Caco-2 (cell line): ENCODE results near the gene NUAK1. TPM values are rescaled to one million over a fixed set of nuclear protein-coding genes. Genes with fewer than 3 reads are reported as not detected.
A peak's percentile ranks its signal among the peaks of the same experiment; 100 is the strongest.

Source experiments
- BruUV-seq: library from RNA; stranded (reverse); fragments of 400-500 nt; replicated peaks from 2 replicates; lab custom pipeline; 2021; lab: Mats Ljungman, UMichigan
- CTCF ChIA-PET: fragments of 300-600 bp; sonication (Branson Sonifier 250); formaldehyde crosslinking; loops from one replicate; lab custom pipeline; 2022; ENCODE audit warnings: antibody characterized with exemption; lab: Charles Lee
- POLR2A ChIA-PET: fragments of 300-600 bp; sonication (Branson Sonifier 250); formaldehyde crosslinking; loops from one replicate; lab custom pipeline; 2022; ENCODE audit warnings: antibody characterized with exemption; lab: Charles Lee
- DNase-seq, 2 experiments: peaks; one replicate each; pipeline versions ENCODE4 v3.0.0 to v3.0.0-alpha.2; 2020 to 2022
- H3K27me3 ChIP-seq: replicated peaks from 2 replicates; pipeline ENCODE4 v1.6.0; 2011; ENCODE audit warnings: low read length; ENCODE audit not compliant: control insufficient read depth, insufficient read depth
- H3K36me3 ChIP-seq: 2 replicates; pipeline ENCODE4 v1.5.1; 2011; ENCODE audit warnings: low read length; ENCODE audit not compliant: control insufficient read depth, insufficient read depth
- H3K4me1 ChIP-seq: fragments of 250-450 bp; sonication (Bioruptor Pico); 2 replicates; pipeline ENCODE4 v1.5.1; 2020; ENCODE audit warnings: mild to moderate bottlenecking
- H3K4me3 ChIP-seq: 2 replicates; pipeline ENCODE4 v1.5.1; 2011; ENCODE audit warnings: low read depth, mild to moderate bottlenecking, control low read depth, low read length
- H3K9me3 ChIP-seq: fragments of 250-450 bp; sonication (Bioruptor Pico); 2 replicates; pipeline ENCODE4 v1.5.1; 2020; ENCODE audit warnings: mild to moderate bottlenecking, moderate library complexity
- H3K27ac Mint-ChIP-seq: one replicate; pipeline ENCODE4 v1.8.0; 2022; ENCODE audit warnings: mixed read lengths; ENCODE audit not compliant: unreplicated experiment
- H3K27me3 Mint-ChIP-seq: one replicate; pipeline ENCODE4 v1.8.0; 2022; ENCODE audit warnings: mixed read lengths; ENCODE audit not compliant: insufficient read depth, unreplicated experiment
- H3K36me3 Mint-ChIP-seq: one replicate; pipeline ENCODE4 v1.8.0; 2022; ENCODE audit warnings: mild to moderate bottlenecking, mixed read lengths; ENCODE audit not compliant: insufficient read depth, unreplicated experiment
- H3K4me1 Mint-ChIP-seq: one replicate; pipeline ENCODE4 v1.8.0; 2022; ENCODE audit warnings: low read depth, mixed read lengths; ENCODE audit not compliant: unreplicated experiment
- H3K4me3 Mint-ChIP-seq: one replicate; pipeline ENCODE4 v1.8.0; 2022; ENCODE audit warnings: mild to moderate bottlenecking, moderate library complexity, mixed read lengths; ENCODE audit not compliant: unreplicated experiment
- H3K9me3 Mint-ChIP-seq: one replicate; pipeline ENCODE4 v1.8.0; 2022; ENCODE audit warnings: mixed read lengths; ENCODE audit not compliant: unreplicated experiment
- CTCF ChIP-seq, 2 experiments: fragments of 200-600 bp in 1 of 2; IDR thresholded peaks; 1 replicate in 1 of 2; 2 replicates in 1 of 2; pipeline versions ENCODE4 v1.5.1 to v1.8.0; 2011 to 2022; ENCODE audit warnings: antibody characterized with exemption in 1 of 2, control low read depth in 1 of 2, inconsistent platforms in 1 of 2, low read depth in 1 of 2, low read length in 1 of 2, mild to moderate bottlenecking in 1 of 2, moderate library complexity in 1 of 2; ENCODE audit not compliant: insufficient read depth in 1 of 2, severe bottlenecking in 1 of 2, unreplicated experiment in 1 of 2
- intact Hi-C: fragments of 100-400 bp; cut with micrococcal nuclease; formaldehyde crosslinking; loops from one replicate; pipeline ENCODE4 v1.10.0; 2022; ENCODE audit not compliant: unreplicated experiment
- total RNA-seq: library from RNA; stranded (reverse); gene quantifications from 2 replicates; pipeline ENCODE4 v1.2.3, GENCODE V29; 2022

Gene NUAK1
- total RNA-seq, 1 experiment from 2014 or later = 3.7 TPM

- Histone ChIP-seq H3K27me3 (no peaks in the 10 kb centered on the region), H3K36me3 (no peaks in the 10 kb centered on the region), H3K4me3 (no peak overlapping the region), H3K9me3 (no peaks in the 10 kb centered on the region), H3K4me1 (peaks cover 20% of the 10 kb centered on the region)
- Mint-ChIP-seq H3K4me1 (peaks cover 31% of the 10 kb centered on the region), H3K36me3 (peaks cover 18% of the 10 kb centered on the region), H3K27me3 (no peaks in the 10 kb centered on the region), H3K9me3 (no peaks in the 10 kb centered on the region), H3K27ac (peak overlapping the region; percentile 36), H3K4me3 (no peak overlapping the region)
- POLR2A ChIA-PET = no interaction called here
- intact Hi-C loops = no loop called here
- DNase-seq = no peak
- BruUV-seq = no TSS peak
- no peak for TF ChIP-seq CTCF (IDR thresholded peaks at IDR 0.05; ENCODE audit: insufficient read depth in 1 of 2, low read depth in 1 of 2, low read length in 1 of 2, severe bottlenecking in 1 of 2, unreplicated experiment in 1 of 2)
- CTCF ChIA-PET = no interaction called here
Observed at GRCh38 chr12:106094304-106094703, 44.5 kb downstream of the NUAK1 start.

DNA sequence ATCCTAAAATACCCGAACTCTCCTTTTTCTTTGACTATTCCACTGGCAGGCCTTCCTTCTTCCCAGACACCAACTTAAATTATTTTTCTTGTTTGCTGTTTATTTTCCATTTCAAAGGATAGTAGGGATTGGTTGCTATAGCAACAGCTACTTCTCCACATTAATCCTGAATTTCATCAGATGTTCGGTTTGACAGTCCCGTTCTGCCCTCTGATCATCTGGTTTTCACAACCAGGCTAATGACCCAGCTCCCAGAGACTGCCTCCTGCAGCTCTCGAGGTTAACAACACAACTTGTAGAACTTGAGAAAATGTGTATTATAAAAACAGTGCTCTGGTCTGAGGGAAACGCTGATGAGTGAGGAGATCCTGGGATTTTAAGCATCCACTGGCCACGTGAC, 45.5 kb downstream of the NUAK1 start:
- BruUV-seq = no TSS peak
- no peaks in the 10 kb centered on the region for H3K36me3 ChIP-seq
- POLR2A ChIA-PET = no interaction called here
- Mint-ChIP-seq H3K27me3 (no peaks in the 10 kb centered on the region), H3K27ac (peak overlapping the region; percentile 8), H3K4me3 (no peak overlapping the region), H3K36me3 (peaks cover 18% of the 10 kb centered on the region), H3K9me3 (no peaks in the 10 kb centered on the region), H3K4me1 (peaks cover 24% of the 10 kb centered on the region)
- H3K27me3 ChIP-seq = no peaks in the 10 kb centered on the region
- H3K4me3 ChIP-seq = no peak overlapping the region
- peaks cover 10% of the 10 kb centered on the region for H3K4me1 ChIP-seq
- CTCF ChIA-PET = no interaction called here
- no peak for DNase-seq
- no peak for TF ChIP-seq CTCF (IDR thresholded peaks at IDR 0.05; ENCODE audit: insufficient read depth in 1 of 2, low read depth in 1 of 2, low read length in 1 of 2, severe bottlenecking in 1 of 2, unreplicated experiment in 1 of 2)
- H3K9me3 ChIP-seq = no peaks in the 10 kb centered on the region
- intact Hi-C loops = no loop called here

DNA sequence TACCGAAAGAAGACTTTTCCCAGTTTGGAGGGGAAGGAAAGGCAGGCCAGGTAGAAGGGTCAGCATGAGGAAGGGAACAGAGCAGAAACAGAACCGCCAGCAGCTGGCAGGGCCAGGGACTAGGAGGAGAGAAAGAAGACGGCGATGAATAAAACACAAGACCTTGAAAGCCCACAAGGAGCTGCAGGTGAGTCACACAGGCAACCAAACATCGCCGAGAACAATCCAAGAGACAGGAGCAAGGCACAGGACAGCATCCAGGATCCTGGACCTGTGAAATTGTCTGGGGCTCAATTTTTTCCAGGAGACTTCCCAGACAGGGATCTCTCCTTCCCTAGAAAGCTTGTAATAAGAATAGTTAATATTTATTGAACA, 47.3 kb downstream of the NUAK1 start:
- no peaks in the 10 kb centered on the region for H3K27me3 Mint-ChIP-seq
- H3K36me3 ChIP-seq = no peaks in the 10 kb centered on the region
- H3K27me3 ChIP-seq = no peaks in the 10 kb centered on the region
- POLR2A ChIA-PET = no interaction called here
- H3K4me1 ChIP-seq = peaks cover 7% of the 10 kb centered on the region; the same call in 1 of the 2 replicates
- no peak overlapping the region for H3K27ac Mint-ChIP-seq
- H3K36me3 Mint-ChIP-seq = peaks cover 12% of the 10 kb centered on the region
- no peak for TF ChIP-seq CTCF (IDR thresholded peaks at IDR 0.05; ENCODE audit: insufficient read depth in 1 of 2, low read depth in 1 of 2, low read length in 1 of 2, severe bottlenecking in 1 of 2, unreplicated experiment in 1 of 2)
- no peak overlapping the region for H3K4me3 ChIP-seq
- DNase-seq = no peak
- peaks cover 17% of the 10 kb centered on the region for H3K4me1 Mint-ChIP-seq
- no peaks in the 10 kb centered on the region for H3K9me3 ChIP-seq
- no TSS peak for BruUV-seq
- intact Hi-C loops = no loop called here
- CTCF ChIA-PET = no interaction called here
- H3K4me3 Mint-ChIP-seq = no peak overlapping the region
- no peaks in the 10 kb centered on the region for H3K9me3 Mint-ChIP-seq
